Ectodermal cell (in vitro differentiated cells): Measurements from ENCODE around the gene LMNA. TPM values are rescaled to one million over a fixed set of nuclear protein-coding genes. Genes with fewer than 3 reads are reported as not detected.
"Not testable (repeated sequence)": the region's sequence is repeated elsewhere in the genome, so short reads cannot be mapped to it uniquely, and the experiment has no call there.

Experiments used
- H3K27ac ChIP-seq: 2 replicates; pipeline ENCODE4 v1.7.0; 2013; ENCODE audit warnings: mild to moderate bottlenecking, low read depth, low read length; ENCODE audit not compliant: insufficient read depth, poor library complexity, severe bottlenecking
- H3K27me3 ChIP-seq: 2 replicates; pipeline ENCODE4 v1.7.0; 2013; ENCODE audit warnings: mild to moderate bottlenecking, low read length; ENCODE audit not compliant: insufficient read depth, control insufficient read depth, poor library complexity, severe bottlenecking
- H3K36me3 ChIP-seq: one replicate; pipeline ENCODE4 v1.7.0; 2013; ENCODE audit warnings: low read length; ENCODE audit not compliant: control insufficient read depth, insufficient read depth
- H3K4me1 ChIP-seq: one replicate; pipeline ENCODE4 v1.7.0; 2013; ENCODE audit warnings: low read length; ENCODE audit not compliant: control insufficient read depth, insufficient read depth
- H3K4me3 ChIP-seq: 2 replicates; pipeline ENCODE4 v1.7.0; 2013; ENCODE audit warnings: low read depth, low read length, control low read depth; ENCODE audit not compliant: insufficient read depth
- H3K9me3 ChIP-seq: 2 replicates; pipeline ENCODE4 v1.7.0; 2013; ENCODE audit warnings: mild to moderate bottlenecking, low read length, moderate library complexity; ENCODE audit not compliant: control insufficient read depth
- WGBS, 2 experiments: methylation state at CpG; one replicate each; pipeline ENCODE4 v1.1.7; 2013; ENCODE audit warnings: missing lambda C conversion rate in 2 of 2; 5-methylcytosine and 5-hydroxymethylcytosine counted together
- polyA plus RNA-seq, 4 experiments: library from polyadenylated mRNA; stranded (reverse); fragments of 50-300 nt; gene quantifications; one replicate each; pipeline ENCODE4 v1.2.3, GENCODE V29; 2013

Gene LMNA
- polyA plus RNA-seq (2013, experiment 1 of 4), result 35.3 TPM
- polyA plus RNA-seq (2013, experiment 2 of 4), result 35.9 TPM
- polyA plus RNA-seq (2013, experiment 3 of 4), result 25.6 TPM
- polyA plus RNA-seq (2013, experiment 4 of 4), result 30.8 TPM

DNA sequence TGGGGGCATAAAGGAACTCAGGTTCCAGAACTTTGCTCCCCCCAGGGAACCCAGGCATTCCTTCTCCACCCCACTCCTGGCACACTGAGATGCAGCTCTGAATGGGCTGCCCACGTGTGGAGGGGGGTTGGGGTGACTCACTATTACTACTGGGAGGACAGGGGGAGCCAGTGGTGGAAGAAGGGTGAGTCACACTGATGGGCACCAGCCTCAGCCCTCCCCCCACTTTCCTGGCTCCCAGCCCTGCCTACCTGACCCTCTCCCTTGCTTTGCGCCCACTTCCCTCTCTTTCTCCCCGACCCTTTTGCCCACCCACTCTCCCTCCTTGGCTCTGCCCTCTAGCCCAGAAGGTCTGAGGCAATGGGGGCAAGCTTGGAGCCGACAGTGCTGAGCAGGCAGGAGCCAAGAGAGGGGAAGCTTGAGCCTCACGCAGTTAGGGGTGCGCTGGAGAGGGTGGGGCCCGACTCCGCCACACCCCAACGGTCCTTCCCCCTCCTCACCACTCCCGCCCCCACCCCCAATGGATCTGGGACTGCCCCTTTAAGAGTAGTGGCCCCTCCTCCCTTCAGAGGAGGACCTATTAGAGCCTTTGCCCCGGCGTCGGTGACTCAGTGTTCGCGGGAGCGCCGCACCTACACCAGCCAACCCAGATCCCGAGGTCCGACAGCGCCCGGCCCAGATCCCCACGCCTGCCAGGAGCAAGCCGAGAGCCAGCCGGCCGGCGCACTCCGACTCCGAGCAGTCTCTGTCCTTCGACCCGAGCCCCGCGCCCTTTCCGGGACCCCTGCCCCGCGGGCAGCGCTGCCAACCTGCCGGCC lies at the start of gene LMNA:
LMNA (plus strand) TSS at position 611 of the 818 bp plus-strand sequence. CDS start 208 bp downstream, outside the sequence.
- H3K9me3 ChIP-seq, result no peaks in the 10 kb centered on the region
- peaks cover 12% of the 10 kb centered on the region for H3K27me3 ChIP-seq
- H3K4me1 ChIP-seq, result peaks cover 30% of the 10 kb centered on the region
- WGBS, 2 experiments, result 1 to 2% methylated on average over 36 to 37 of the region's 37 CpGs
- H3K4me3 ChIP-seq, result peak within 1 kb of the TSS; percentile 48
- no peak within 1 kb of the TSS for H3K27ac ChIP-seq
- H3K36me3 ChIP-seq, result no peaks in the 10 kb centered on the region

GRCh38 chr1:156065212-156065611 lies 49.3 kb upstream of the LMNA start:
- peaks cover 38% of the 10 kb centered on the region for H3K4me1 ChIP-seq
- no peak overlapping the region for H3K27ac ChIP-seq
- H3K9me3 ChIP-seq, result no peaks in the 10 kb centered on the region
- H3K27me3 ChIP-seq, result no peaks in the 10 kb centered on the region
- no peaks in the 10 kb centered on the region for H3K36me3 ChIP-seq
- WGBS, 2 experiments, result 93 to 94% methylated on average over 3 of the region's 3 CpGs
- H3K4me3 ChIP-seq, result no peak overlapping the region

- H3K9me3 ChIP-seq, result no peaks in the 10 kb centered on the region
- no peak overlapping the region for H3K27ac ChIP-seq
- WGBS, 2 experiments, result 76 to 77% methylated on average over 16 of the region's 16 CpGs
- no peaks in the 10 kb centered on the region for H3K36me3 ChIP-seq
- H3K4me3 ChIP-seq, result no peak overlapping the region
- peaks cover 40% of the 10 kb centered on the region for H3K4me1 ChIP-seq
- H3K27me3 ChIP-seq, result no peaks in the 10 kb centered on the region
Measured at GRCh38 chr1:156065871-156066270, 48.6 kb upstream of the LMNA start.

- H3K9me3 ChIP-seq, result no peaks in the 10 kb centered on the region
- H3K4me3 ChIP-seq, result no peak overlapping the region
- H3K36me3 ChIP-seq, result no peaks in the 10 kb centered on the region
- H3K4me1 ChIP-seq, result peaks cover 30% of the 10 kb centered on the region
- H3K27ac ChIP-seq, result no peak overlapping the region
- 80 to 82% methylated on average over 2 of the region's 2 CpGs for WGBS, 2 experiments
- H3K27me3 ChIP-seq, result no peaks in the 10 kb centered on the region
Measured at GRCh38 chr1:156067262-156067661, 47.2 kb upstream of the LMNA start.

DNA sequence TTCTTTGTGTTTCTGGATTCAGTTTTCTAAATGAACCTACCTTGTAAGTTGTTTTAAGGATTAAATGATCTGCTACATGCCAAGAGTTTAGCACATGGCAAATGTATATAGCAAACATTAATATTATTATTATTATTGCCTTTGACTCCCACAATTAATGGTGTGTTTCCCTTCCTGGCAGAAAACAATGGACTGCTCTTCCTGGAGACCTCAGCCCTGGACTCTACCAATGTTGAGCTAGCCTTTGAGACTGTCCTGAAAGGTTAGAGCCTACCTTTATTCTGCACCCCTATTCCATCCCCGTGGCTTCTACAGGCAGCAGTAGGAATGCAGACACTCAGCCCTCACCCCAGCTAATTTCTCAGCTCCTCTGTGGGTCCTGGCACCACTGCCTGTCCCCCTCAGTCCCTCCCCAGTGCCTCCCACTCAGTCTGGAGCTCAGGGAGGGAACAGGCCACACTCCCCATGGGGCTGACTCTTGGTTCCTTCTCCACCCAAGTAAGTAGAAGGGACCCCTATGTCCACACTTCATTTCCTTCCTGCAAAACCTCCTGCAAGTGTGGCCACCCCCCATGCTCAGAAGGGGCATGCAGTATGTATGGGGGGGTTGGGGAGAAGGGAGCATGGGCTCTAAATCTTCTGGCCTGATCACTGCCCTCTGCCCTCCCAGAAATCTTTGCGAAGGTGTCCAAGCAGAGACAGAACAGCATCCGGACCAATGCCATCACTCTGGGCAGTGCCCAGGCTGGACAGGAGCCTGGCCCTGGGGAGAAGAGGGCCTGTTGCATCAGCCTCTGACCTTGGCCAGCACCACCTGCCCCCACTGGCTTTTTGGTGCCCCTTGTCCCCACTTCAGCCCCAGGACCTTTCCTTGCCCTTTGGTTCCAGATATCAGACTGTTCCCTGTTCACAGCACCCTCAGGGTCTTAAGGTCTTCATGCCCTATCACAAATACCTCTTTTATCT lies 44.7 kb upstream of the LMNA start:
- H3K9me3 ChIP-seq, result no peaks in the 10 kb centered on the region
- peaks cover 46% of the 10 kb centered on the region for H3K4me1 ChIP-seq
- H3K4me3 ChIP-seq, result no peak overlapping the region
- H3K27me3 ChIP-seq, result no peaks in the 10 kb centered on the region
- H3K27ac ChIP-seq, result no peak overlapping the region
- 93% methylated on average over 3 of the region's 3 CpGs for WGBS, 2 experiments
- H3K36me3 ChIP-seq, result peaks cover 6% of the 10 kb centered on the region

DNA sequence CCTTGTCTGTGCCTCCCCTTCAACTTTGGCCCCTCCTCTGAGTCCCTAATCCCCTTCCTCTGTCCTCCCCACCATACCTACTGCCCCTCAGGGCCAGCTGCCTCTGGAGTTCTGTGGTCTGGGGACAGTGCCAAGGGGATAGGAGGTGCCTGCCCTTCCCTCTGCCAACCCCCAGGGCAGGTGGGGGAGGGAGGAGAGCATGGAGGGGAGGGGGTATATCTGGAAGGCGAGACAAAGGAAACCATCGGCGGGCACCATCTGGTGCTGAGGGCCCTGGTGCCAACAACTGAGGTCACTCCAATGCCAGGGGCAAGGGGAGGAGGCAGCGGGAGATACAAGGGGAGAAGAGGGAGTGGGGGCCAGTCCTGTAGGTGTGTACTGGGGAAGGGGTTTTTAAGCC lies 44.0 kb upstream of the LMNA start:
- Histone ChIP-seq H3K36me3 (peaks cover 8% of the 10 kb centered on the region), H3K4me1 (peaks cover 47% of the 10 kb centered on the region), H3K9me3 (no peaks in the 10 kb centered on the region), H3K4me3 (no peak overlapping the region), H3K27ac (no peak overlapping the region), H3K27me3 (no peaks in the 10 kb centered on the region)
- 82 to 87% methylated on average over 4 of the region's 4 CpGs for WGBS, 2 experiments

GRCh38 chr1:156071332-156071816 lies 43.1 kb upstream of the LMNA start:
- peaks cover 48% of the 10 kb centered on the region for H3K4me1 ChIP-seq
- WGBS, 2 experiments, result 91 to 94% methylated on average over 7 of the region's 7 CpGs
- H3K36me3 ChIP-seq, result peaks cover 12% of the 10 kb centered on the region
- H3K27me3 ChIP-seq, H3K4me3 ChIP-seq, H3K27ac ChIP-seq, H3K9me3 ChIP-seq: not testable (repeated sequence)

- Histone ChIP-seq H3K27ac (no peak overlapping the region), H3K4me3 (no peak overlapping the region), H3K4me1 (peaks cover 56% of the 10 kb centered on the region), H3K36me3 (peaks cover 19% of the 10 kb centered on the region), H3K27me3 (no peaks in the 10 kb centered on the region), H3K9me3 (no peaks in the 10 kb centered on the region)
- WGBS, 2 experiments, result 59 to 68% methylated on average over 3 to 6 of the region's 6 CpGs
Measured at GRCh38 chr1:156072251-156072650, 42.3 kb upstream of the LMNA start.

GRCh38 chr1:156073110-156073687 lies 41.3 kb upstream of the LMNA start:
- WGBS, 2 experiments, result 0 to 2% methylated on average over 1 of the region's 1 CpG
- Histone ChIP-seq H3K36me3 (peaks cover 22% of the 10 kb centered on the region), H3K4me1 (peaks cover 65% of the 10 kb centered on the region), H3K27ac (peak overlapping the region; percentile 22), H3K9me3 (no peaks in the 10 kb centered on the region), H3K4me3 (no peak overlapping the region), H3K27me3 (no peaks in the 10 kb centered on the region)
